PC-9 (cell line): ENCODE measurements around the gene CIAPIN1. TPM values are rescaled to one million over a fixed set of nuclear protein-coding genes. Genes with fewer than 3 reads are reported as not detected.

Experiments used
- BruUV-seq: library from RNA; stranded (reverse); fragments of 400-500 nt; replicated peaks from 2 replicates; lab custom pipeline; 2021; lab: Mats Ljungman, UMichigan
- CTCF ChIA-PET: fragments of 300-600 bp; sonication (Branson Sonifier 250); formaldehyde crosslinking; loops from one replicate; lab custom pipeline; 2022; ENCODE audit warnings: antibody characterized with exemption; lab: Charles Lee
- POLR2A ChIA-PET: fragments of 300-600 bp; sonication (Branson Sonifier 250); formaldehyde crosslinking; loops from one replicate; lab custom pipeline; 2022; ENCODE audit warnings: antibody characterized with exemption; ENCODE audit not compliant: unreplicated experiment; lab: Charles Lee
- DNase-seq, 2 experiments: peaks; one replicate each; pipeline versions ENCODE4 v3.0.0 to v3.0.0-alpha.2; 2015 to 2022; ENCODE audit warnings: mixed read lengths in 1 of 2
- H2AFZ ChIP-seq: fragments of 200-600 bp; sonication (generic); 2 replicates; pipeline ENCODE4 v1.8.1; 2017; ENCODE audit warnings: antibody characterized with exemption
- H3F3A ChIP-seq: fragments of 200-600 bp; sonication (generic); 2 replicates; pipeline ENCODE4 v1.8.1; 2017; ENCODE audit warnings: antibody characterized with exemption, mild to moderate bottlenecking, low read depth; ENCODE audit not compliant: insufficient read depth
- H3K27ac ChIP-seq: fragments of 200-600 bp; sonication (generic); 2 replicates; pipeline ENCODE4 v1.6.1; 2016; ENCODE audit warnings: mixed run types
- H3K27me3 ChIP-seq: fragments of 200-600 bp; sonication (generic); 2 replicates; pipeline ENCODE4 v1.6.1; 2016; ENCODE audit warnings: low read depth, mixed run types; ENCODE audit not compliant: insufficient read depth
- H3K36me3 ChIP-seq: fragments of 200-600 bp; sonication (generic); 2 replicates; pipeline ENCODE4 v1.6.1; 2016; ENCODE audit warnings: low read depth, mixed run types
- H3K4me1 ChIP-seq: fragments of 200-600 bp; sonication (generic); replicated peaks from 2 replicates; pipeline ENCODE4 v1.6.1; 2016; ENCODE audit warnings: mixed run types; ENCODE audit not compliant: insufficient read depth
- H3K4me2 ChIP-seq: fragments of 200-600 bp; sonication (generic); 2 replicates; pipeline ENCODE4 v1.6.1; 2017; ENCODE audit warnings: mixed run types
- H3K4me3 ChIP-seq: fragments of 200-600 bp; sonication (generic); 2 replicates; pipeline ENCODE4 v1.6.1; 2016; ENCODE audit warnings: mixed run types
- H3K79me2 ChIP-seq: fragments of 200-600 bp; sonication (generic); 2 replicates; pipeline ENCODE4 v1.6.1; 2017; ENCODE audit warnings: low read depth, mixed run types
- H3K9me2 ChIP-seq: fragments of 200-600 bp; sonication (generic); 2 replicates; pipeline ENCODE4 v1.8.1; 2017; ENCODE audit warnings: mild to moderate bottlenecking; ENCODE audit not compliant: insufficient read depth
- H3K9me3 ChIP-seq: fragments of 200-600 bp; sonication (generic); 2 replicates; pipeline ENCODE4 v1.8.1; 2016; ENCODE audit warnings: low read depth; ENCODE audit not compliant: insufficient read depth
- H4K20me1 ChIP-seq: fragments of 200-600 bp; sonication (generic); 2 replicates; pipeline ENCODE4 v1.8.1; 2017; ENCODE audit not compliant: insufficient read depth
- EZH2 ChIP-seq: fragments of 200-600 bp; sonication (generic); IDR thresholded peaks from 2 replicates; pipeline ENCODE4 v1.8.0; 2017; ENCODE audit warnings: antibody characterized with exemption, low read depth
- intact Hi-C: fragments of 100-400 bp; cut with micrococcal nuclease; formaldehyde crosslinking; loops from one replicate; pipeline ENCODE4 v1.10.0; 2022; ENCODE audit not compliant: unreplicated experiment
- total RNA-seq: library from RNA; stranded (reverse); gene quantifications from 2 replicates; pipeline ENCODE4 v1.2.3, GENCODE V29; 2021
- TF ChIP-seq, protein P1 (sequence below): fragments of 200-600 bp; sonication (generic); conservative IDR thresholded peaks from 2 replicates; pipeline ENCODE4 v1.6.1; 2017; ENCODE audit warnings: mixed run types, antibody characterized with exemption, mild to moderate bottlenecking, moderate library complexity

The CIAPIN1 gene
- total RNA-seq, 1 experiment from 2014 or later: 51.4 TPM

DNA sequence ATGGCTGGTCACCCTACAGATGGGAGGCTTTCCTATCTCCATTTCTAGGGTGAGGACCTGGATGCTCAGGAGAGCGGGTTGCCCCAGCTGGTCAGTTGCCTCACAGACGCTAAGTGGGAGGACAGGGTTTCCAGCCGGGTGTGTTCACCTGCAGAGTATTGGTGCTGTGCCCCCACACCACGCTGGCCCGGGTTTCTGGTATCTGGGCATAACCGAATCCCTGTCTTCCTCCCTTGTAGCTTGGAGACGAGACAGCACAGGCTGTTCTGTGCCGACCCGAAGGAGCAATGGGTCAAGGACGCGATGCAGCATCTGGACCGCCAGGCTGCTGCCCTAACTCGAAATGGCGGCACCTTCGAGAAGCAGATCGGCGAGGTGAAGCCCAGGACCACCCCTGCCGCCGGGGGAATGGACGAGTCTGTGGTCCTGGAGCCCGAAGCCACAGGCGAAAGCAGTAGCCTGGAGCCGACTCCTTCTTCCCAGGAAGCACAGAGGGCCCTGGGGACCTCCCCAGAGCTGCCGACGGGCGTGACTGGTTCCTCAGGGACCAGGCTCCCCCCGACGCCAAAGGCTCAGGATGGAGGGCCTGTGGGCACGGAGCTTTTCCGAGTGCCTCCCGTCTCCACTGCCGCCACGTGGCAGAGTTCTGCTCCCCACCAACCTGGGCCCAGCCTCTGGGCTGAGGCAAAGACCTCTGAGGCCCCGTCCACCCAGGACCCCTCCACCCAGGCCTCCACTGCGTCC lies 65.2 kb downstream of the CIAPIN1 start:
- H3K36me3 ChIP-seq: no peaks in the 10 kb centered on the region
- POLR2A ChIA-PET: no interaction called here
- H3F3A ChIP-seq: peaks cover 29% of the 10 kb centered on the region
- no peaks in the 10 kb centered on the region for H3K79me2 ChIP-seq
- CTCF ChIA-PET: no interaction called here
- H4K20me1 ChIP-seq: no peaks in the 10 kb centered on the region
- no peak for TF ChIP-seq EZH2
- TF ChIP-seq, protein P1, sequence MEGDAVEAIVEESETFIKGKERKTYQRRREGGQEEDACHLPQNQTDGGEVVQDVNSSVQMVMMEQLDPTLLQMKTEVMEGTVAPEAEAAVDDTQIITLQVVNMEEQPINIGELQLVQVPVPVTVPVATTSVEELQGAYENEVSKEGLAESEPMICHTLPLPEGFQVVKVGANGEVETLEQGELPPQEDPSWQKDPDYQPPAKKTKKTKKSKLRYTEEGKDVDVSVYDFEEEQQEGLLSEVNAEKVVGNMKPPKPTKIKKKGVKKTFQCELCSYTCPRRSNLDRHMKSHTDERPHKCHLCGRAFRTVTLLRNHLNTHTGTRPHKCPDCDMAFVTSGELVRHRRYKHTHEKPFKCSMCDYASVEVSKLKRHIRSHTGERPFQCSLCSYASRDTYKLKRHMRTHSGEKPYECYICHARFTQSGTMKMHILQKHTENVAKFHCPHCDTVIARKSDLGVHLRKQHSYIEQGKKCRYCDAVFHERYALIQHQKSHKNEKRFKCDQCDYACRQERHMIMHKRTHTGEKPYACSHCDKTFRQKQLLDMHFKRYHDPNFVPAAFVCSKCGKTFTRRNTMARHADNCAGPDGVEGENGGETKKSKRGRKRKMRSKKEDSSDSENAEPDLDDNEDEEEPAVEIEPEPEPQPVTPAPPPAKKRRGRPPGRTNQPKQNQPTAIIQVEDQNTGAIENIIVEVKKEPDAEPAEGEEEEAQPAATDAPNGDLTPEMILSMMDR: no peak
- H3K4me3 ChIP-seq: no peak overlapping the region
- H3K4me1 ChIP-seq: peaks cover 35% of the 10 kb centered on the region
- H3K9me3 ChIP-seq: no peaks in the 10 kb centered on the region
- no peak overlapping the region for H3K27ac ChIP-seq
- BruUV-seq: no TSS peak
- no peaks in the 10 kb centered on the region for H3K27me3 ChIP-seq
- intact Hi-C loops: no loop called here
- H3K9me2 ChIP-seq: no peaks in the 10 kb centered on the region
- no peak overlapping the region for H2AFZ ChIP-seq
- no peak overlapping the region for H3K4me2 ChIP-seq
- no peak for DNase-seq

DNA sequence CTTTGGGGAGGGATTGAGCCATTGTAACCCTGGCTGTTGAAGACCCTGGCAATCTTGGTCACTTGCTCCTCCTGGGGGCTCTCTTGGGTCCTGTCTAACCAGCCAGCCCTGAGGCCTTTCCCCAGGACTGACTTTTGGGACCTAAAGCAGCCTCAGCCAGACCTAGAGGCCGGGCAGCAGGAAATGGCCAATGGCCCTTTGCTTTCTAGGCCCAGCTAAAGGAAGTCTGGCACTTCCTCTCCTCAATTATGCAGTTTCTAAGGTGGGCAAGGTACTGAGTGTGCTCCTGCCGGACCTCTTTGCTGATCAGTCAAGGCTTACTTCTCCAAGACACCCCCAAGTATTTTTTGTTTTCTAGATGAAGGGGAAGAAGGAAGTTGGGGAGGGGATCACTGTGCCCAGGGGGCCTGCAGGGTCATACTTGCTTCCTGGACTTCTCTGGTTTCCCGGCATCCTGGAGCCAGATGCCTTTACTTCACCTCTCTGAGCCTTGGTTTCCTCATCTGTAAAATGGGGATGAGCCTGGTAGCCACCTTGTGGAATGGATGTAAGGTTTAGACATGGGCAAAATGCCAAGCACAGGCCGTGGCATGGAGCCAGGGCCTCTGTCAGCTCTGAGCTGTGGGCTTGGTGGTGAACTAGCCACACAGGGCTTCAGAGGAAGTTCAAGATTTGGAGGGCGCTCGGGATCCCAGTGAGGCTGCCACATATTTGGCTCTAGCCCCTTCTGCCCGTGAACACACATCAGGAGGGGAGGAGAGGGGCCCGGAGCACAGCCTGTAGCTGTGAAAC lies 66.3 kb downstream of the CIAPIN1 start:
- CTCF ChIA-PET: interaction anchor here (0.6 kb wide), 1 partner anchor 105 kb away, joined by 10 read pairs; no protein-coding TSS in a partner anchor

DNA sequence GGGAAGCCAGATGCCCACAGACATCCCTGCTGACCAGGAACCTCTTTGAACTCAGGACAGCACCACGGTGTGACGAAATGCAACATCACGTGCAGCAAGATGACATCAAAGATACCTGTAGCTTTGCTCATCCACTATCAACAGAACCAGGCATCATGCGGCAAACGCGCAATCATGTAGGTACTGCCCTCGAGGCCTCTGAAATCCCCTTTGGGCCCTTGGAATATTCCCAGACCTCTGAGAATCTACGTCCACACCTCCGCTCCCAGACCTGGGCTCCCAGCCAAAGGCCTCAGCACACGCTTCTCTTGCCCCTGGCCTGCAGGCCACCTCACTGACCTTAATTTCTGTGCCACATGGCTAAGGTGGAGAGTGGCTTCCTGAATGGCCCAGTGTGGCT lies 67.6 kb downstream of the CIAPIN1 start:
- H3K79me2 ChIP-seq: no peaks in the 10 kb centered on the region
- peak overlapping the region; percentile 87; the same call in 1 of the 2 replicates for H3K27ac ChIP-seq
- no peak overlapping the region for H3K4me2 ChIP-seq
- no peak overlapping the region for H2AFZ ChIP-seq
- ChIA-PET CTCF (no interaction called here), POLR2A (no interaction called here)
- H3K9me3 ChIP-seq: no peaks in the 10 kb centered on the region
- no peaks in the 10 kb centered on the region for H4K20me1 ChIP-seq
- H3K4me1 ChIP-seq: peaks cover 41% of the 10 kb centered on the region
- no peak overlapping the region for H3K4me3 ChIP-seq
- no peaks in the 10 kb centered on the region for H3K27me3 ChIP-seq
- no peaks in the 10 kb centered on the region for H3K36me3 ChIP-seq
- TF ChIP-seq EZH2: no peak
- TF ChIP-seq, protein P1: no peak
- H3K9me2 ChIP-seq: no peaks in the 10 kb centered on the region
- intact Hi-C loops: loop anchor here (1.0 to 2.0 kb wide), 2 partner anchors 9 to 37 kb away; no protein-coding TSS in a partner anchor
- peaks cover 35% of the 10 kb centered on the region for H3F3A ChIP-seq
- peak; percentile 72 to 82 for DNase-seq
- BruUV-seq: no TSS peak

More for the DNA sequence above, 66.3 kb downstream of the CIAPIN1 start:
- no peaks in the 10 kb centered on the region for H3K27me3 ChIP-seq
- H3K4me3 ChIP-seq: no peak overlapping the region
- no TSS peak for BruUV-seq
- H4K20me1 ChIP-seq: no peaks in the 10 kb centered on the region
- peaks cover 35% of the 10 kb centered on the region for H3F3A ChIP-seq
- no peaks in the 10 kb centered on the region for H3K79me2 ChIP-seq
- intact Hi-C loops: no loop called here
- no peak overlapping the region for H3K27ac ChIP-seq
- no peak for TF ChIP-seq EZH2
- TF ChIP-seq, protein P1: no peak
- H3K9me3 ChIP-seq: no peaks in the 10 kb centered on the region
- no peak overlapping the region for H3K4me2 ChIP-seq
- POLR2A ChIA-PET: interaction anchor here (0.6 kb wide), 1 partner anchor 18 kb away, joined by 8 read pairs; no protein-coding TSS in a partner anchor
- no peaks in the 10 kb centered on the region for H3K36me3 ChIP-seq
- DNase-seq: peak in 1 of 2 experiments; percentile 26
- H3K9me2 ChIP-seq: no peaks in the 10 kb centered on the region
- H3K4me1 ChIP-seq: peaks cover 41% of the 10 kb centered on the region
- H2AFZ ChIP-seq: no peak overlapping the region
